Measurements from ENCODE around the gene HORMAD2.

The HORMAD2 gene

DNA sequence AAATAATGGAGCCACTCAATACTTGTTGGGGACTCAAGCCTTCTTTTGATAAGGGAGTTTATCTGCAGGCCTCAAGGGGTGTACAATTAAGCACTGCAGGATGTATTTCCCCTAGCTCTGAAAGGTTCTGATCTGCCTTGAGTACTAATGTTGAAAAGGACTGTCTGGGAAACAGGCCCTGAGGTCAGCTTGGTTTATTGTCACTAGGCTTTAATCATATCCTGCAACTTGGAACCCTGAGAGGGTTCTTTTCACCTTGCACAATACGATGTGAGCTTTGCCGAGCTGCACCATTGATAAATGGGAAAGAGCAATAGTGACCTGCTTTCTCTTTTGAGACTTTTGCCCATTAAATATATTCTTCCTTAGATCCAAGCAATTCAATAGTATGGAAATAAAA lies 31.6 kb upstream of the HORMAD2 start:
- Histone ChIP-seq H3K36me3 (ENCODE audit: control insufficient read depth in 2 of 2, insufficient read depth in 1 of 2, low read length in 2 of 2) (no peaks in the 10 kb centered on the region), H3K27ac (ENCODE audit: extremely low read depth, low read depth, low read length) (no peak overlapping the region), H3K4me3 (ENCODE audit: low read depth, low read length) (no peak overlapping the region), H3K9me3 (ENCODE audit: control insufficient read depth, insufficient read depth, low read depth, low read length) (no peaks in the 10 kb centered on the region), H3K4me1 (ENCODE audit: control insufficient read depth, insufficient read depth, low read length) (peaks cover 14% of the 10 kb centered on the region)
- ChIA-PET CTCF (interaction anchor here (0.6 kb wide), 2 partner anchors 40 to 123 kb away, joined by 3 read pairs; no protein-coding TSS in a partner anchor), POLR2A (no interaction called here)
- TF ChIP-seq, protein P1, sequence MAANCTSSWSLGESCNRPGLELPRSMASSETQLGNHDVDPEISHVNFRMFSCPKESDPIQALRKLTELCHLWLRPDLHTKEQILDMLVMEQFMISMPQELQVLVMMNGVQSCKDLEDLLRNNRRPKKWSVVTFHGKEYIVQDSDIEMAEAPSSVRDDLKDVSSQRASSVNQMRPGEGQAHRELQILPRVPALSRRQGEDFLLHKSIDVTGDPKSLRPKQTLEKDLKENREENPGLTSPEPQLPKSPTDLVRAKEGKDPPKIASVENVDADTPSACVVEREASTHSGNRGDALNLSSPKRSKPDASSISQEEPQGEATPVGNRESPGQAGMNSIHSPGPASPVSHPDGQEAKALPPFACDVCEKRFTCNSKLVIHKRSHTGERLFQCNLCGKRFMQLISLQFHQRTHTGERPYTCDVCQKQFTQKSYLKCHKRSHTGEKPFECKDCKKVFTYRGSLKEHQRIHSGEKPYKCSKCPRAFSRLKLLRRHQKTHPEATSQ (tag by site-specific recombination; IDR thresholded peaks at IDR 0.05), result no peak
- TF ChIP-seq, protein P2, sequence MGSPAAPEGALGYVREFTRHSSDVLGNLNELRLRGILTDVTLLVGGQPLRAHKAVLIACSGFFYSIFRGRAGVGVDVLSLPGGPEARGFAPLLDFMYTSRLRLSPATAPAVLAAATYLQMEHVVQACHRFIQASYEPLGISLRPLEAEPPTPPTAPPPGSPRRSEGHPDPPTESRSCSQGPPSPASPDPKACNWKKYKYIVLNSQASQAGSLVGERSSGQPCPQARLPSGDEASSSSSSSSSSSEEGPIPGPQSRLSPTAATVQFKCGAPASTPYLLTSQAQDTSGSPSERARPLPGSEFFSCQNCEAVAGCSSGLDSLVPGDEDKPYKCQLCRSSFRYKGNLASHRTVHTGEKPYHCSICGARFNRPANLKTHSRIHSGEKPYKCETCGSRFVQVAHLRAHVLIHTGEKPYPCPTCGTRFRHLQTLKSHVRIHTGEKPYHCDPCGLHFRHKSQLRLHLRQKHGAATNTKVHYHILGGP (tag by site-specific recombination; IDR thresholded peaks at IDR 0.05), result no peak
- TF ChIP-seq ZNF112 (tag by site-specific recombination; IDR thresholded peaks at IDR 0.05) (no peak), ZSCAN23 (tag by site-specific recombination; IDR thresholded peaks at IDR 0.05) (no peak), HOXD13 (CRISPR knock-in tag; IDR thresholded peaks at IDR 0.05; ENCODE audit: borderline replicate concordance) (no peak), ZBTB1 (tag by site-specific recombination; IDR thresholded peaks at IDR 0.05) (no peak), ZBTB20 (tag by site-specific recombination; IDR thresholded peaks at IDR 0.05) (no peak), ZNF416 (tag by site-specific recombination; IDR thresholded peaks at IDR 0.05) (no peak), ZNF19 (tag by site-specific recombination; IDR thresholded peaks at IDR 0.05; ENCODE audit: low read depth) (no peak), SCRT2 (tag by site-specific recombination; IDR thresholded peaks at IDR 0.05) (no peak), ZNF792 (tag by site-specific recombination; IDR thresholded peaks at IDR 0.05) (no peak), ZNF366 (tag by site-specific recombination; conservative IDR thresholded peaks at IDR 0.05) (no peak)
- TF ChIP-seq, protein P3, sequence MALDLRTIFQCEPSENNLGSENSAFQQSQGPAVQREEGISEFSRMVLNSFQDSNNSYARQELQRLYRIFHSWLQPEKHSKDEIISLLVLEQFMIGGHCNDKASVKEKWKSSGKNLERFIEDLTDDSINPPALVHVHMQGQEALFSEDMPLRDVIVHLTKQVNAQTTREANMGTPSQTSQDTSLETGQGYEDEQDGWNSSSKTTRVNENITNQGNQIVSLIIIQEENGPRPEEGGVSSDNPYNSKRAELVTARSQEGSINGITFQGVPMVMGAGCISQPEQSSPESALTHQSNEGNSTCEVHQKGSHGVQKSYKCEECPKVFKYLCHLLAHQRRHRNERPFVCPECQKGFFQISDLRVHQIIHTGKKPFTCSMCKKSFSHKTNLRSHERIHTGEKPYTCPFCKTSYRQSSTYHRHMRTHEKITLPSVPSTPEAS (tag by site-specific recombination; IDR thresholded peaks at IDR 0.05), result no peak
- TF ChIP-seq, protein P4, sequence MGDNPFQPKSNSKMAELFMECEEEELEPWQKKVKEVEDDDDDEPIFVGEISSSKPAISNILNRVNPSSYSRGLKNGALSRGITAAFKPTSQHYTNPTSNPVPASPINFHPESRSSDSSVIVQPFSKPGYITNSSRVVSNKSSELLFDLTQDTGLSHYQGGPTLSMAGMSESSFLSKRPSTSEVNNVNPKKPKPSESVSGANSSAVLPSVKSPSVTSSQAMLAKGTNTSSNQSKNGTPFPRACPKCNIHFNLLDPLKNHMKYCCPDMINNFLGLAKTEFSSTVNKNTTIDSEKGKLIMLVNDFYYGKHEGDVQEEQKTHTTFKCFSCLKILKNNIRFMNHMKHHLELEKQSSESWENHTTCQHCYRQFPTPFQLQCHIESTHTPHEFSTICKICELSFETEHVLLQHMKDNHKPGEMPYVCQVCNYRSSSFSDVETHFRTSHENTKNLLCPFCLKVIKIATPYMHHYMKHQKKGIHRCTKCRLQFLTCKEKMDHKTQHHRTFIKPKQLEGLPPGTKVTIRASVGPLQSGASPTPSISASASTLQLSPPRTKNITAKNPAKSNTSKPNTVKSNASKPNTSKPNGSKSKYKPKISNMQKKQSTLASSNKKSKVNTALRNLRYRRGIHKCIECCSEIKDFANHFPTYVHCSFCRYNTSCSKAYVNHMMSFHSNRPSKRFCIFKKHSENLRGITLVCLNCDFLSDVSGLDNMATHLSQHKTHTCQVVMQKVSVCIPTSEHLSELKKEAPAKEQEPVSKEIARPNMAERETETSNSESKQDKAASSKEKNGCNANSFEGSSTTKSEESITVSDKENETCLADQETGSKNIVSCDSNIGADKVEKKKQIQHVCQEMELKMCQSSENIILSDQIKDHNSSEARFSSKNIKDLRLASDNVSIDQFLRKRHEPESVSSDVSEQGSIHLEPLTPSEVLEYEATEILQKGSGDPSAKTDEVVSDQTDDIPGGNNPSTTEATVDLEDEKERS (tag by site-specific recombination; IDR thresholded peaks at IDR 0.05), result no peak

DNA sequence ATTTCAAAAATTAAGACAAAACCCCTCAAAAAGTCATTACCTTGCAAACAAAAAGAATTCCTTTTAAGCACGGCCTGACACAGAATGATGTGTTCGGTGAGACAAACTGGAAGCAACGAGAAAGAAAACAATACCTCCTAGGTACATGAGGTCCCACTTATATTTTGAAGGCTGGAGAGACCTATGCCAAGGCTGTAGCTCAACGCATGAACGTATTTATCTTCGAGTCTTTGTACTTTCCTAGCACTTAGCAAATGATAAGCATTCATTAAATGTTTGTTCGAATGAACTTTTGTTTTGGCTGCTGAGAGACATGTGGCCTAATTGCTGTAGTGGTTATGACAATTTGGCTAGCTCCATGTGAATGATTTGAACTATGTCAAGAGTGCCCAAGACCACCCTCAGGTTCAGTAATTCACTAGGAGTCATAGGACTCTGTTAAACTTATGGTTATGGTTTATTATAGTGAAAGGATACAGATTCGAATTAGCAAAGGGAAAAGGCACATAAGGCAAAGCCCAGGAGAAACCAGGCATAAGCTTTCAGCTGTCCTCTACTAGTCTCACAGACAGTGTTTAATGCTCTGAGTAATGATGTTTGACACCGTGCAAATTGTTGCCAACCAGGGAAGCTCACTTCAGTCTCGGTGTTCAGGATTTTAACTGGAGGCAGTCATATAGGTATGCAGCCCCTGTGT lies 26.0 kb upstream of the HORMAD2 start:
- no peak for TF ChIP-seq ZBTB1 (tag by site-specific recombination; IDR thresholded peaks at IDR 0.05)
- no peak for TF ChIP-seq ZBTB7A (tag by site-specific recombination; IDR thresholded peaks at IDR 0.05; ENCODE audit: low read depth)
- no peak for TF ChIP-seq ZNF777 (tag by site-specific recombination; IDR thresholded peaks at IDR 0.05; ENCODE audit: borderline replicate concordance)
- POLR2A ChIA-PET, result no interaction called here
- CTCF ChIA-PET, result interaction anchor here (1.1 to 2.3 kb wide), 3 partner anchors 11 to 202 kb away, joined by 5 to 9 read pairs (median 6); no protein-coding TSS in a partner anchor
- Histone ChIP-seq H3K36me3 (ENCODE audit: control insufficient read depth in 2 of 2, insufficient read depth in 1 of 2, low read length in 2 of 2) (no peaks in the 10 kb centered on the region), H3K4me1 (ENCODE audit: control insufficient read depth, insufficient read depth, low read length) (no peaks in the 10 kb centered on the region), H3K4me3 (ENCODE audit: low read depth, low read length) (no peak overlapping the region), H3K27ac (ENCODE audit: extremely low read depth, low read depth, low read length) (no peak overlapping the region), H3K9me3 (ENCODE audit: control insufficient read depth, insufficient read depth, low read depth, low read length) (no peaks in the 10 kb centered on the region)
